ENCODE results near the gene MAPK8.

The MAPK8 gene

DNA sequence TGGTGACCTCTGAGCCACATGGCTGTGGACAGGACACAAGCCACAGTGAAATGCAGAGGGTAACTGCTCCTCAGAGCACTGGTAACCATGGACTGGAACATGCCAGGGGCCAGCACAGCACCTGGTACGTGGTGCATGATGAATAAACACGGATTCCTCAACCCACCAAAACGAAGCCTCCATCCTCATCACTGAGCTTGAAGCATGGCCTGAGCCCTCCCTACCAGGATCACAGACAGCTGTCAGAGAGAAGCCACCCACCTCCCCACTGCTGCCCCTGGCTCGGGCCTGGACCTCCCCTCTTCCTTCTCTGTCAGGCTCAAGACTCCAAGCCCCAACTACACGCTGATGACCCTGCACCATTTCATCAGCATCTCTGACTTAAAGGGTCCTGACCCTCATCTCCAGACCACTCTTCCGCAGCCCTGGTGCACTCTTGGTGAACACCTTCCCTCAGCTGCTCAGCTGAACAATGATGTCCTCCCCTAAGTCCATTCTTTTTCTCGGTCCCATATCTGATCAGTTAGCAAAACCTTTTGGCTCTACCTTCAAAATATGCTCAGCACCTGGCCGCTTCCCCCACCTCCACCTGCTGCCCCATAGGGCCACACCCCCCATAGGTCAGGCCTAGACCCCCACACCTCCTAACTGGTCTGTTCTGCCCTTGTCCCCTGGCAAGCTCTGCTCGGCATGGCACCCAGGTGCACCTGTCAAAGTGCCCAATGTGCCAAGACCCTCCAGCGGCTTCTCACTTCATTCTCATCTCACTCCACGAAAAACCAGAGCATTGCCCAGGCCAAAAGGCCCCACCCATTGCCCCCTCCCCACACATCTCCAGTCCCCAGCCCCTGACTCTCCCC lies 141.1 kb downstream of the MAPK8 start:
- no peak for DNase-seq (ENCODE audit: low read depth in 2 of 2, low spot score in 1 of 2)

DNA sequence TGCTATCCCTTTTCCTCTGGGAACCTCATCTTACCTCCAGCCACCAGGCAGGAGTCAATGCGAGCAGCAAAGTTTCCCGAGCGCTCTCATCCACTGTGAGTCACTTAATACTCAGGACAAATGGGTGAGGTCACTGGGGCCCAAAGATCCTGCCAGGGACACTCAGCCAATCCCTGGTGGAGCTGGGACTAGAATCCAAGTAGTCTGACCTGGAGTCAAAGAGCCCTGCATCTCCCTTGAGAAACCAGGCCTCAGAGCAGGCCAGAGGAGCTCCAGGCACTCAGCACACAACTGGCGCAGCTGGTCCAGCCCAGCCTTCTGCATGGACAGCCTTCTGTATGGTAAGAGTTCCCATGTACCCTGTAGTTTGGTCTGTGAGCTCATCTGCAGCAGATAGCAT lies 142.3 kb downstream of the MAPK8 start:
- DNase-seq (ENCODE audit: low read depth in 2 of 2, low spot score in 1 of 2): no peak

DNA sequence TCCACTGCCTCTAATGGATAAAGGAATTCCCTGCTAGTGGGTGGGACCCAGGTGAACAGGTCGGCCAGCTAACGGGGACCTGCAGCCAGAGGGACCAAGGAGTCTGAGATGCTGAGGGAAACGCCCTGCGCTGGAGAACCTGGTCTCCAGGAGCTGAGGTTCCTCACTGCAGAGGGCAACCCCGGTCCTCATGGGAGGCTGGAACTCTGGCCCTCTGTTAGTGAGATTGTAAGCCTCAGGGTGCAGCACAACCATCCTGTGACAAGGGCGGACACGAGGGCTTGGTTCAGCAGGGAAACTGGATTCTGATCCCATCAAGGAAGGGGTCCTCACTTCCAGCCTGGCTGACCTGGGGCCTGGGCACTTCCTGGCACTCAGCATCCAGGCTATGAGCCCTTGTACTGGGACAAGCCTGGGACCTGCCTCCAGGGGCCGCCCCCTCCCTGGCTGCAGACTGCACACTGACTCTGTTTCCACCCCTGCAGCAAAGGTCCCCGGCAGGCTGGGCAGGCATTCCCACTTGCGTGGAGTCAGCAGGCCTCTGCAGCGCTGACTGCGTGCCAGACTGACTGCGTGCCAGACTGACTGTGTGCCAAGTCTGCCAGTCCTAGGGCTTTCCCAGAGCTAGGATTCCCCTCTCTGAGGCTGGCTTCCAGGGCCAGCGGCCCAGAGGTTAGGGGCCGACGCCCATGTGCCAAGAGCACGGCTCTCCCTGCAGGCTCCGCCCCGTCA lies 143.2 kb downstream of the MAPK8 start:
- no peak for DNase-seq (ENCODE audit: low read depth in 2 of 2, low spot score in 1 of 2)

DNA sequence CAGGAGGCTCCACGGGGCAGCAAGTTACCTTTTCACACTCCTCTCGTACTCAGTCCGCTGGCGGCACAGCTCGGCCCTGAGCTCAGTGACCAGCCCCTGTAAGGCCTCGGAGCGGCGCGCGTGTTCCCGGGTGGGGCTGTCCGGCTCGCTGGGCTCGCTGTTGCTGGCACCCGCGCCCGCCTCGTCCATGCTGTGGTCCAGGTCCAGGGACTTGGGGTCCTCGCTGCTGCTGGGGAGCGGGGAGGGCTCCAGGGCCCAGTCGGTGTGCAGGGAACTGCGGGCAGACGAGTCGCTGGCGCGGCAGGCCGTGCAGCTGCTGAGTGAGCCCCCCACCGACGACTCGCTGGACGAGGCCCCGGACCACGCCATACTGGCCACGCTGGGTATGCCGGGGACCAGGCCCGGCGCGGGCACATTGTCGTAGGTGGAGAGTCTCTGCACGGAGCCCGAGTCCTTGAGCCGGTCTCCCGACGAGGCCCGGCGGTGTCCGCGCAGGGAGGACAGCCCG lies 143.8 kb downstream of the MAPK8 start:
- DNase-seq (ENCODE audit: low read depth in 2 of 2, low spot score in 1 of 2): no peak

DNA sequence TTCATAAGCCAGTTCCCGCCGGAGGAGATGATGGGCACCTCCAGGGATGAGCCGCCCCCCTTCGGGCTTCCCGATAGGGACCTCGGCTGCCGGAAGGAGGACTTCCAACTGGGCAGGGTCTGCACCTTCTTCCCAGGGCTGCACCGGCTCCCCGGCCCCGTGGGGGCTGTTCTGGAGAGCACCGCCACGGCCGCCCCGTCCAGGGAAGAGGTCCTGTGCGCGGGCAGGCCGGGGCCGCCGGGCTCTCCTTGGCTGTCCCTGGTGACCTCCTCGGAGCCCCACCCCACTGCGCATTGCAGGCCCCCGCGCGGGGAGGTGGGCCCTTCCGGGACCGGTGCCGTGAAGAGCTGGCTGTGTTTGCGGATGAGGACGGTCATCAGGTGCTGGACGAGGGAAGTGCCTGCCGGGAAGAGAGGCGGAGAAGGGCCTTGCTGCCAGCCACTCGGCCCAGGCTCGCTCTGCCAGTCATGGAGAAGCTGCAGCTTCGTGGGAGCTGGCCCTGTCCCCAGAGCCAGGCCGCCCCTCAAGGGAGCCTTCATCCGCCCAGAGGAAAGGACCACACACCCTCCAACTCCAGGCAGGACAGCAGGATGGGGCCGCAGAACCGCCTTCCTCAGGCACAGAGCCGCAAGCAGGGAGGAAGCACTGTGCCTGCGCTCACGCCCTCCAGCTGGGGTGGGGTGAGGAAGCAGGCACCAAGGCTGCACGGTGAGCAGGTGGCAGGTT lies 144.4 kb downstream of the MAPK8 start:
- DNase-seq (ENCODE audit: low read depth in 2 of 2, low spot score in 1 of 2): no peak

DNA sequence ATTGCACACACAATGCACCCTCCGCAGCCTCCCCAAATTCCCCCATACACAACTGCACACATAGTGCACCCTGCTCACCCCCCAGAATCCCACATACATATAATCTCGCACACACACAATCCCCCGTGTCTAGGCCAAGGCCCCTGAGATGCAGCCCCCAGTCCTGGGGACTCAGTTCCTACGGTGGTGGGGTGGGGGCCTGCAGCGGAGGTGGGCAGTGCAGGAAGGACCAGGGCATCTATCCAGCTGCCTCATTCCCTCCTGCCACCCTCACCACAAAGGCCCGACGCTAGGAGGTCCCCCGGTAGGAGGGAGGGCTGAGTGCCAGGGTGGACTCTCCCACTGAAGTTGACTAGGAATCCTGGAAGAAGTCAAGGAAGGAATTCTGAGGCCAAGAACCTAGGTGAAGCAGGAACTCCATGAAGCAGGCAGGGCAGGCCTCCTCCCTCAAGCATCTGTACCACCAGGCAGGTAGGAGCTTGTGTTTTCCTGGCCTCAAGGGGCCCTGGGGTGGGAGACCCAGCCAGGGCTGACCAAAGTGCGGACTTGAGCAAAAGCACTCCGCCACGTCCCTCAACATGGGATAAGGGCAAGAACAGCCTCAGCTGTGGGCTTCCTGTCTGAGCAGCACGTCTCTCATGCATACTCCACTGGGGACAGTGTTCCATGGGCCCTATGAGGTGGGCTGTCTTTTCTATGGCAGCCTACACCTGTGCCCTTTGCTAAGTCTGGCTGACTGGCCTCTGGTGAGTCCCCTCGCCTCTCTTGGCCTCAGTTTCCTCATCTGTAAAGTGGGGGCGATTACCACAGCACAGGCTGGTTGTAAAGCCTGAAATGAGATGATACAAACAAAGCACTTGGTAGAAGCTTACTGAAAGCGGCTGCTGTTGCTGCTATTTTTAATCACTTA lies 145.7 kb downstream of the MAPK8 start:
- no peak for DNase-seq (ENCODE audit: low read depth in 2 of 2, low spot score in 1 of 2)

DNA sequence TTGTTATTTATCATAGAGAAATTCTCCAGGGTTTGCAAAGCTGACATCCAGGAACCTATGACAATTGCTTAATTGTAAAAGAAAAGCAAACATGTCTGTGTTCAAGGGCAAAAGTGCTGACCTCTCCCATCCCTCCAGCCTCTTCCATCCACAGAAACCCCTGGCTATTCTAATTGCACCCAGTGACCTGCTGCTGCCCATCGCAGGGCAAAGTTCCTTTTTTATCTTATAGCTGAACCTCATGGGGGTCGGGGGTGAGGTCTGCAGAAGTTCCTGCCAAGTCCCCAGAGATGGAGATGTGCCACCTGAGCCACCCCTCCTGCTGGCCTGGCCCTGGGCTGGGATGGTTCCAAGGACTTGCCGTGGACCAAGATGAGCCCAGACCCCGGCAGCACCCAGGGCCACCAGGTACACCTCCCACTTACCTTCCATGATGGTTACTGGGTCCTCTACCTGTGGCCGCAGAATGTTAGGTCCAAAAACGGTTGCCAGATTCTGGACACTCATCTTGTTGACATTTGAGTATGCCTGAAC lies 146.5 kb downstream of the MAPK8 start:
- no peak for DNase-seq (ENCODE audit: low read depth in 2 of 2, low spot score in 1 of 2)

DNA sequence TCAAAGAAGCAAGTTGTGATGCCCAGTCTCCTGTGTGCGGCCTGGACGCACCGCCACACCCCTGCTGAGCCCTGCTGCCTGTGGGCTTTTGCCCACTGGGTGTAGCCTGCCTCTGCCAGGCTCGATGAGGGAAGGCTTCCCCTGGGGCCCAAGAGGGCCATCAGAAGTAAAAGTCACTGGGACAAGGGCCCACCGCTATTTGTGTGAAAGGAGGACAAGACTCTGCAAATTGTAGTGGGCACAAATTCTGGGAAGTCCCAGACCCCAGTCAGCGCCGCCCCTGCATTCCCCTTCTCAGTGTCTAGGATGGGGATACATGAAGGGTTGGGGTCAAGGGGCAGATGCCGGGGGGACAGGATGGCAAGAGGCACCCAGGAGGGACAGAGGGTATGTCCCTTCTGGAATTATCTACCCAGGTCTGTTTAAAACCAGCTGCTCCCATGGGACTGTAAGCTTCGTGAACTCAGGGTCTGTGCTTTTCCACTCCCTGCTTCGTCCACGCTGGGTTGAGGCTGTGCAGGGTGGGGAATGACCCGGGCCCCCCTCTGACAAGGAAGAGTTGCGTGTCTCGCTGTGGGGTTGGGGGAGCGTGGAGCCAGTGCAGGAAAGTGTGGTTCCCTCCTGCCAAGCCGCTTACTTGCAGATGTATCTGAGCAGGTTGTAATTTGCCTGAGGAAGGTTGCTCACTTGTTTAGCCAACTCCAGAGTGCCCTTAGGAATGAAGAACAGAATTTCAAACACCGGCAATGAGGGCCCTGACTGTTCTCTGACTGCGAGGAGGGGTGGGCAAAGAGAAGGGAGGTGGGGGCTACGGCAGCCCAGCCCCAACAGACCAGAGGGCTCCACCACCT lies 147.2 kb downstream of the MAPK8 start:
- no peak for DNase-seq (ENCODE audit: low read depth in 2 of 2, low spot score in 1 of 2)

DNA sequence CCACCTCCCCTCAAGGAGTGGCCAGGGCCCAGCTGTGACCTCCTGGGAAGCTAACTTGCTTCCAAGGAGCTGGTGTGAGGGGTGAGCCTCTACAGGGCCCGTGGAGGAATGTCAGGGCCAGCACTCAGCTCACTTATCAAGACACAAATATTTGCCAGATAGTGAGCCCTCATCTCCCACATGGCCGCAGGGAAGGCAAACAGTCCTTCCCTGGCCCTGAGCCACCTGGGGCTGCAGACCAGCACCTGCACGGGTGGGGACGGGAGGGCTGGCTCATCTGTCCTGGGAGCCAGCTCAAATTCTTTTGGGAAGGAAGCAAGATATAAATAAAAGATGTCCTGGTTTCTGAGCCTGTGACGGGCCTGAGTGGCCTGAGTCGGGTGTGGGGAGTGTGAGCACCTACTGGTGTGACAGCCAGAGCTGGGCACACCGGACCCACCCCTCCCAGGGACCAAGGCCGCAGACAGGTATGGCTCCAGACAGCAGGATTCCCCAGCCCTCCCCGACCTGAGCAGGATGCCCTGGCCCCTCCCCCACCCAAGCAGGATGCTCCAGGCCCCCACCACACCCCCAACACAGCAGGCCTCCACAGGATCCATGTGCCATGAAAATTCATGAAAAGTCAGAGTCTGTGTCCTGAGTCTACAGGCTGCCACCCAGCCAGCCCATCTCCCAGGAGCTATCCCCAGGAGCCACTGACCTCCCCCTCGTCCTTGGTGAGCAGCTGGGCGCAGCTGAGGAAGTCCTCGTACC lies 148.0 kb downstream of the MAPK8 start:
- DNase-seq (ENCODE audit: low read depth in 2 of 2, low spot score in 1 of 2): no peak

DNA sequence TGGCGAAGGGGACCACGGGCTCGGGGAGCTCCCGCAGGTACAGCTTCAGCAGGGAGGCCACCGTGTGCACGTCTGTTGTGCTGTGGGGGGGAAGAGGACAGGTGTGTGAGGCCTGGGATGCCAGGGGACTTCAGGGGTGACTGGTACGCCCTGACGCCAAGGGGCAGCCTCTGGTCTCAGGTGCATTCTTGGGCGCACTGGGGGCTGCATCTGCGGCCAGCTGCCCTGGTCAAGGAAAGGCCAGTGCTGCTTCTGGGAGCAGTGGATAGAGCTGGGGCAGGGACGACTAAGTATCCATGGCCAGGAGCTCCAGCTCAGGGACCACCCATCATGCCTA lies 148.5 kb downstream of the MAPK8 start:
- no peak for DNase-seq (ENCODE audit: low read depth in 2 of 2, low spot score in 1 of 2)

DNA sequence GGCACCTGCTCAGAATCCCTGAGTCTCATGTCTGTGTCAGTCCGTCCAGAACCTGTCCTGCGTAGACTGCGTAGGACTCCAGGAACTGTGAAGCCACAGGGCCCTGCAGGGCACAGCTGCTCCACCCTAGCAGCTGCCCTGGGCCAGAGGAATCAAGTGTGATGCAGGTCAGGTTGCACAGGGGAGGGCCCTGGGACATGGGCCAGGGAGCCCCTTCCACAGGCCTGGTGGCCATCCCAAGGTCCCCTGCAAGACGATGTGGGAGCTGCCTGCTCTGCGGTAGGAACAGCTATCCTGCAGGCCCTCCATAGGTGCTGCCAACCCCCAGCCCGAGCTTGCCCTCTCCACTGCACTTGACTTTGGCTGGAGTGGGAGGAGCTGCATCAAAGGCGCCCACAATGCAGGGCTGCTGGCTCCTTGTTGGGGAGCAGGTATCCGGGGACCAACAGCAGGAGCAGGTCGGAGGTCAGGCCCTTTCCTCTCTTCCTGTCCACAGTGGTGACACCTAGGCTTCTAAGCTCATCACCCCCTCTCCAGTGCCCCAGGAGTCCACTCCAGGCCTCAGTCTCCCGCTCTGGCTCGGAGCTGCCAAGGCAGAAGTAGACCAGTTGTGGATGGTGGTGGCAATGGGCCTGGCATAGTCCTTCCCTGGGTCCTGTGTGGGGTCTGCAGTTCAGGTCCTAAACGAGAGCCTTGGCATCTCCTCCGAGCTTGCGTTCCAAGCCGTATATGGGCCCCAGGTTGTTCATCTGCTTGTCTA lies 149.1 kb downstream of the MAPK8 start:
- no peak for DNase-seq (ENCODE audit: low read depth in 2 of 2, low spot score in 1 of 2)

DNA sequence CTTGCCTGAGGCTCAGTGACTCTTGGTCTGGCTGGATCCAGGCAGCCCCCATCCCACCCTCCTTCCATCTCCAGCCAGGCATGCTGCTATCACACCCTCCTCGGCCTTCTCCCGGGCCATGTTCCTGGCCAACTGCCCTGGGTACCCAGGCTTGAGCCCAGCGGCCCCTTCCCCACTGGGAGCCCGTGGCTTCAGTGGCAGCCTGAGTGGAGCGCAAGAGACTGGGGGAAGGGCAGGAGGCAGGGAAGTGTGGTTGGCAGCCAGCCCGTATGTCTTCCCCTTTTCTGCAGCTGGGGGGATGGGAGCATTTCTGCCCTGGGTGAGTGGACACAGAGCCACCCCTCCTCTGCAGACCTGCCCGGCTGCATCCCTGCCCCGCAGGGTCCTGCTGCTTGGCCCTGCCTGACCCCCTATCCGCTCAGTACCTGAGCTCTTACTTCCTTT lies 149.9 kb downstream of the MAPK8 start:
- no peak for DNase-seq (ENCODE audit: low read depth in 2 of 2, low spot score in 1 of 2)

DNA sequence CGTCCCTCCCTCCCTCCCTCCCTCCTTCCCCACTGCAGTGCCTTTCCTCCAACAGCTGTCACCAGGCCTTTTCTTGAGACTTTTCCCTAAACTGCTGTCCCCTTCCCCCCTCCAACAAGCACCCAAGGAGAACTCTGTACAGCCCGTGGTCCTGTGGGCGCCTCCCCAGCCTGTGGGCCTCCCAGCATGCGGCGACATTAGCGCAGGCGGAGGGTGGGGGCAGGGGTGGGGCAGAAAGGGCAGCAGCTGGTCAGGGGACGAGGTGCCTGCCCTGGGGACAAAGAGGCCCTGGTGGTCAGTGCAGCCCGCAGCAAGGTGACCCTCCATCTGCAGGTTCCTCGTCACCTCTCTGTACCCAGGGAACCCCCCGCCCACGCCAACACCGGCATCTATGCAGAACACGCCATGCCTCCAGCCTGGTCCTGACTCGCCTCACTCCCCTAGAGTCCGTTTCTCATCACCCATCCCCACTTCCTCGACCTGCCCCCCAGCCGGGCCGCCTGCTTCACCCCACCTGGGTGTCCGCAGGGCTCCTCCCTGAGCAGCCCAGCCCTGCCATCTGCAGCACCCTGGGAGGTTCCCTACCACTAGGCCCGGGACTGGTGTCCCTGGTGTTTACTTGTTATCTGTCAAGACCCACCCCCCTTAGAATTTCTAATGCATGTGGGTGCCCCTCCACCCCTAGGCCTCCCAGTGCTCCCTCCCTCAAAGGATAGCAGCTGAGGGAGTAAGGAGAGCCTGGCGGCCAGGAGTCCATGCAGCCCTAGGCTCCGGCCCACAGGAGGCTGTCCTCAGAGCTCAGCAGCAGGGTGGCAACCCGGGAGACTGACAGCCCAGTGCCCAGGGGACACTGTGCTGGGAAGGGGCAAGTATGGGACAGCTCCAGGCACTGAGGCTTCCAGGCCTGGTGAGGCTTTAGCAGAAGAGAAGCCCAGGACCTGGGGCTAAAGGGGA lies 150.6 kb downstream of the MAPK8 start:
- no peak for DNase-seq (ENCODE audit: low read depth in 2 of 2, low spot score in 1 of 2)

DNA sequence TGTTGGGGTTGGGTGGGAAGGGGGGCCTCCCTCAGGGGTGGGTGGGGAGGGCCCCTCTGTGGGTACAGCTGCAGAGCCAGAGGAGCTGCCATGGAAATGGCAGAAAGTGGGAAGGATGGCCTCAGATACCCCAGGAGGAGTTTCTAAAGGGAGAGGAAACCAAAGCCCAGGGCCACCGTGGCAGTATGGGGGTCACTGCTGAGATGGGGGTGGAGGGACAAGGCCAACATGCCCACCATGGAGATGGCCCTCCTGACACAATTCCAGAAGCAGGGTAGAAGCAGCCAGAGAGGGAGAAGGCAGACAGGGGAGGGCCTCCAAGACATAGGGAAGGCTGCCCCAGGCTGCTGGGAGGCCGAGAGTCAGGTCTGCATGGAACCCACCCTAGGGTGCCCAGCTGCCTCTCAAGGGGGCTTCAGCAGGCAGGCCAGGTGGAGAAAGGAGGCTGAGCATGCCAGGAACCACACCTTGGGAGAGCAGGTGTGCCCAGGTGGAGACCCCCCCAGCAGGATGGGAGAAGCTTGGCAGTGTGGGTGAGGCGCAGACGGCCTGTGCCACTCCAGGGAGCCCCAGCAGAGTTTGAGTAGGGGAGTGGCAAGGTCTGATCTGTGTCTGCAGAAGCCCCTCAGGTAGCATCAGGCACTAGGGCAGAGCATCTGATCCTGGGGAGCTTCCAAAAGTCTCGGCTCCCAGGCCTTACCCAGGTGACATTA lies 151.6 kb downstream of the MAPK8 start:
- DNase-seq (ENCODE audit: low read depth in 2 of 2, low spot score in 1 of 2): no peak

DNA sequence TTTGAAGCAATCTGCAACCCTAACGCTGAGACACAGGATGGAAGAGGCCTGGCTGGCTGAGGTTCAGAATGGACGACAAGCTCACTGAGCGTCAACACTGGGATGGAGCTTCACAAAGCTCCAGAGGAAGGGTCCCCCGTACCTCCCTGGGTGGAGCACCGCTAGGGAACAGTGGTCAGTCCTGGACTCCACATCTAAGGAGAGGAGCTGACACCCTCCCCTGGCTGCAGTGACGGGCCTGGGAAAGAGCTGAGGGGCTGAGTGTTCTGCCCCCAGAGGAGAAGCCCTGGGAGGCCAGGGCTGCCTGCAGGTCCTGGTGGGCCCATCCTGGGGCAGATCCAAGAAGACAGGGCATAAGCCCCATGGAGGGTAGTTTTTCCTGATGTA lies 152.2 kb downstream of the MAPK8 start:
- no peak for DNase-seq (ENCODE audit: low read depth in 2 of 2, low spot score in 1 of 2)
